Ramos (cell line): ENCODE data around the gene ALK.

Experiments used
- in situ Hi-C: fragments of 300-500 bp; cut with MboI; formaldehyde crosslinking; loops from one replicate; pipeline ENCODE4 v1.14.3; 2022; ENCODE audit warnings: low sequenced_read_pairs; ENCODE audit not compliant: unreplicated experiment

ALK gene

DNA sequence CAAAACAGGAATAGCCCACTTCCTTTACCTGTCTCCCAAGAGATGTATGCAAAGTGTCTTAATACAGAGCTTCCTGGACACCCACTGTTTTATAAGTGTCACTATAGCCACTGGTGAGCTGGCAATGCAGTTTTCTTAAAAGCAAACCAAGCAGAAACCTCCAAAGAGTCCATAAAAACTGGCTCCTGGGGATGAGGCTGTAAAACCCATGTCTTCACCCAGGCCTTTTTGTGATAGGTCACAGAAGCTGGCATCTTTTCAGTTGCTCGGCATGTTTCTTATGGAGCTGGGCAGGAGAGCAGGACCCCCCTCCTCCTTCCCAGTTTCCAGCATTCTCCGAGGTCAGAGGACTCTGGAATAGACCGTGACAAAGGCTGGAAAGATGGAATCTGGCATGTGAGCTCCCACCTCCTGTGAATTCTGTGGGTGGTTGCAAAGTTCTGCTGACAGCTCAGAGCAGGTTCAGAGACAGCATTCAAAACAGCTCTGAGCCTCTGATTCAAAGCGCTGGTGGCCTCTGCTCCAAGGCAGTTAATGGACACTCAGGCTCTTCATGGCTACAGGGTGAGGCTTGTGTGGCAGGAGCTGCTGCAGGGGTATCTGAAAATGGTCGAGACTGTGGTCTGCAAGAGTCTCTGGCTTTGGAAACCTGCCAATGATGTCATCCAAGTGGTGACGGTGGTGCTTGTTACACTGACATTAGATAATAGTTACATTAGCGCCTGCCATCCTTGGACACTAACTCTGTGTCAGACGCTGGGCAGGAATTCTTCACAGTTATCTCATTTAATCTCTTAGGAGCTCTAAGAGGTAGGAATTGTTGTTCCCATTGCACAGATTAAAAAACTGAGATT, 522.8 kb downstream of the ALK start:
- in situ Hi-C loops: no loop called here

DNA sequence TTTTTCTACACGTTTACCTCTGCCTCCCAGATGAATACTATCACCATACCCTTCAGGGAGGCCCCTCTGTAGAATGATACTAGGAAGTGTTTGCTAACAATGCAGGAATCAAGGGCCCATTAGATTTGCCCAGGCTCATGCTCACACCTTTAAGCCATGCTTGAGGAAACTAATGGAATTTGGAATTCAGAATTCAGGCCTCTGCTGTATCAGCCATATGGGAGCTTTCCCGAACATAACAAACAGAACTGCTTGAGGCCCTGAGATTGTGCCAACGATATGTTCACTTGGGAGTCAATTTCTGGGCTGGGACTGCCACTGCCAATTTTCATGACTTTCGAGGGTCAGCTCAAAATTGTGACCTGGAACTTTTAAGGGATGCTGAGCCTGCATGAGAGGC, 523.7 kb downstream of the ALK start:
- in situ Hi-C loops: no loop called here

DNA sequence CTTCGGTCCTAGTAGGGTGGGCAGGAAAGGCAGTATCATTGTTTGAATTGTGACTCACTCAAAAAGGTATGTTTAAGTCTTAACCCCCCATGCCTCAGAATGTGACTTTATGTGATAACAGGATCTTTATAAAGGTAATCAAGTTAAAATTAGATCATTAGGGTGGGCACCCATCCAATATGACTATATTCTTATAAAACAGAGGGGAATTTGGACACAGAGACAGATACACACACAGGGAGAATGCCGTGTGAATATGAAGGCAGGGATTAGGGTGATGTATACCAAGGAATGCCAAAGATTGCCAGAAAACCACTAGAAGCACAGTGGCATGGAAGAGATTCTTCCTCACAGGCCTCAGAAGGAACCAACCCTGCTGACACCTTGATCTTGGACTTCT, 524.3 kb downstream of the ALK start:
- in situ Hi-C loops: no loop called here

DNA sequence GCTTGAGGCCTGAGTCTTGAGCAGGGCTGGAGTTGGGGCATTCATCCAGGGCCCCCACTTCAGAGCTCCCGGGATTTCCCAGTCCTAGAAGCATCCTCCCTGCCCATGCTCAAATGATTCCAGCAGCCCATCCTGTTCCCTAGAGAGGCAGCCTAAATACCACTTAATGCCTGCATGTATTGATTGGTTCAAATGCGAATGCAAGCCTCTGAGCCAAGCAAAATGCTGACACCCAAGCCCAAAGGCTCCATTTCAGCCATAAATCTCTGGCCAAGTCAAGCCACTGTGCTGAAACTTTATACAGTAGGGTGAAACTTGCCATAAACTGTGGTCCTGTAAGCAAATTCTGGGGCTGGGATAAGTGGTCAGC, 526.4 kb downstream of the ALK start:
- in situ Hi-C loops: no loop called here

DNA sequence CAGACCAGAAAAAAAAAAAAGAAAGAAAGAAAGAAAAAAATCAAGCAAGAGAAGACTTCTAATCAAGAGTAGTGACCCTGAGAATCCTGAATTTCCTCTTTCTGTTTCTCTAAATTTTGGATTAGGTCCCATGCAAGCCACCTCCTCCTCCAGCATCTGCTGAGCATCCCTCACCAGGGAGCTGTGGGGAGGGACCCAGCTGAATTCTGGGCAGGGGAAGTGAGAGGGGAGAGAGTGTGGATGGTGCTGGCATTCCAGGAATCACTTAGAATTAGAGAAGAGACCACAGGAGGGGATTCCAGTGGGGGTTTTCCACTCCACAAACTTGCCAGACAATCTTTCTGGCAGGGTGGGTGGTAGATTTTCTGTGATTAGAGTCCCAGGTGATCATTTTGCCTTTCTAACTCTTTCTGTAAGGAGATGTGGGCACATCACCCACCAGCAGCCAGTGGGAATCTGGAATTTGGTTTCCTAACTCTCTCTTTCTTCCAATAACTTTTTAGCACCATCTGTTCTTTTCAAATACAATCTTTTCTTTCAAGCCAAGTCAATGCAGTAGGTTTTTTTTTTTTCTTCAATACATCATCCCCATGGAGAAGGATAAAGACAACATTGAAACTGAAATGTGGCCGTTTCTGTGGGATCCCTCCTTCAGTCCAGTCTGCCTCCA, 526.9 kb downstream of the ALK start:
- in situ Hi-C loops: no loop called here

DNA sequence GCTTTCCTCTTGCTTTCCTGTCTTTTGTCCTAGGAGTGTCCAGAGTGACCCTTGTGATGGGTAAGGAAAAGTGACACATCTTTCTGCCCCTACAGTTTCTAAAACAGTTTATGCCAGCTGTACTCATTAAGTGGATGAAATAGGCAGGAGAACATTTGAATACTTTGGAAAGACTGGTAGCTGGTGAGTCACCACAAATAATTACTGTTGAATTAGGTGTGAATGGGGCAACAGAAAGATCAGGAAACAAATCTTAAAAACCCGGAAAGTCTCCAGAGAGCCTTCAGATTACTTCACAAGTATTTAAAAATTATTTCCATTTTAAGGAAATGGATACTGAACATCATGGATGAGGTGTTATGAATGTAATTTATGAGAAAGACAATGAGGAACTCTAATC, 527.7 kb downstream of the ALK start:
- in situ Hi-C loops: no loop called here

DNA sequence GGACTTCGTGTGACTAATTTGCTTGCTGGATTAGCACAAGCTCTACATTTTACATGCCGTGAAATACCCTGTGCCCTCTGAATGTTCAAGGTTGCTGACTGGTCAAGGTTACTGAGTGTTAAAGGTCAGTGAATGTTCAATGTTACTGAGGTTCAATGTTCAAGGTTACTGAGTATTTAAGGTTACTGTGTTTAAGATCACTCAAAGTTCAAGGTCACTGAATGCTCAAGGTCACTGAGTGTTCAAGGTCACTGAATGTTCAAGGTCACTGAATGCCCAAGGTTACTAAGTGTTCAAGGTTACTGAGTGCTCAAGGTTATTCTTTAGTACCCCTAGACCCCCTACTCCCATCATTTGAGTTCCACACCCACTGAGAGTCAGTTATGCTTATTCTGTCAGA, 528.6 kb downstream of the ALK start:
- in situ Hi-C loops: no loop called here

DNA sequence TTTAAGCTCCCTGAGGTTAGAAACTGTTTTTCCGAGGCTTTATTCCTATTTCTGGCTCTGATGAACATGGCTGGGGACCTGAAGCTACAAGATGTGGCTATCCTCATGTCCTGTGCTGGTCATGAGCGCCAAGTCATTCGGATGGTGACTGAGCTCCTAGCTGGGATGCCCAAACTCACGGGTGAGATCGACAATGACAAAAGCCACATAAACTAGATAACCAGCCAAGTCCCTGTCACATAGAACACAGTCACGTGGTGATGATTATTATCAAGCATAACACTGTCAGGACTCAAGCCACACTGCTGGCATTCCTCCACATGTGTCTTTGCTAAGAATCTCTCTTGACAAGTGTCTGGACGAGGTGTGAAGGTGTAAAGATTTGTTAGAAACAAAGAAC, 531.2 kb downstream of the ALK start:
- in situ Hi-C loops: no loop called here

DNA sequence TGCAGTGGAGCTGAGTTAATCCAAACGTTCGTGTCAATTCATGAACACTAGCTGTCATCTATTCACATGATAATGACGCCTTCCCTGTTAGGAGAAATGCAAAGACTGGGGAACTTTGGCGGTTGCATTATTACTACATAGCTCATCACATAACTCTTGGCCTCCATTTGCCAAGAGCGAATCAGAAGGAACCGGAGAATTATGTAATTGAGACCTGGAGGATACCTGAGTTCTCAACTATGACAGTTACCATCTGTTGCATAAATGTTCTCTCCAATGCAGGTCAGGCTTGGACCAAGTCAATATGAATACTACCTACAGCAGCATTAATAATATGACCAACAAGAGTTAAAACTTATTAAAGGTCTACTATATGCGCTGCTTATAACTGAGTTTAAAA, 531.7 kb downstream of the ALK start:
- in situ Hi-C loops: no loop called here

DNA sequence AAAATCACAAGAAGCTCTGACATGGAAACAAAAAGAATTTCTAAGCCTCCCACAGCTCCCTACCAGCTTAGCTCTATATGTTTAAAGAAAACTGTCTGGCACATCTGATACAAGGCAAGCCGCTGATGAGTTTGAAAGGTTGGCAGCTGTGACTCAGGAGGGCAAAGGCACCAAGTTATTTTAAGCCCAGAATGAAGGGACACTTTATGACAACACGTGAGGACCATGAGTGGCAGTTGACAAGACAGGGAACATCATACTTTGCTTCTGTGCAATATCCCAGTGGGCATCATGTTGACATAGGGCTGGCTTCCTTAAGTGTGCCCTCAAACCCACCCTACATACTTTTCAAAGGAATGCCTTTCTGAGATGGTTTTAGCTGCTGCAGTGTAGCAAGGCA, 533.3 kb downstream of the ALK start:
- in situ Hi-C loops: no loop called here

DNA sequence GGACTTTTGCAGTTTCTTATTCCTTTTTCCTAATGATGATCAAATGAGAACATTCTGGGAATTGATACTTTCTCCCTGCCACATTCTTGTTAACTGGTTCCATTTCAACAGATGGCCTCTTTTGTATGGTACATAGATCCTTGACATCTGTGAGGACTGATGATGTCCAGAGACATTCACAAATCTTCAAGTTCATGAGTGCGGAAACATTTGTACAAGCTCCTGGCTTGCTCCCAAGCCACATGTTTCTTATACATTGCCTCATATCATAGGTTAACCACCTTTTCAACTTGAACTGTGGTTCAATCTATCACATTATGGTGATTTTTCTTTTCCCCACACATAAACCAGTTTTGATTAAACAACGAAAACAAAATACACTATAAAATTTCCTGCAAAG, 538.9 kb downstream of the ALK start:
- in situ Hi-C loops: no loop called here

DNA sequence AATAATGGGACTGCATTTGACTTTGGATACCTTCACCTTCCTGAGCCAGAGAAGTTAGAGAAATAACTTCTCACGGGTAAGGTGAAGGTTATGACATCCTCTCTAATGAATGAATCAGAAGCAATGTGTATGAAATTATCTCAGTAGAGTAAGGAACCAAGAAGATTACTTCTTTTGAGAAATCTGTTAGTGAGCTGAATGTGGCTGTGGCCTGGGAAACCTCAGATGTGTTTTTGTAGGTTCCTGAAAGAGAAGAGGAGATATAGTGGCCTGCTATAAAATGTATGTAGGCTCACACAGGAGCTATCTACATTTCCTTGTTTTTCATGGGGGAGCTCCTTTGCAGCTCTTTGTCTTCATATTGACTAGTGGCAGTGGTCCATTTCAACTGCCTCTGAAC, 543.6 kb downstream of the ALK start:
- in situ Hi-C loops: no loop called here

DNA sequence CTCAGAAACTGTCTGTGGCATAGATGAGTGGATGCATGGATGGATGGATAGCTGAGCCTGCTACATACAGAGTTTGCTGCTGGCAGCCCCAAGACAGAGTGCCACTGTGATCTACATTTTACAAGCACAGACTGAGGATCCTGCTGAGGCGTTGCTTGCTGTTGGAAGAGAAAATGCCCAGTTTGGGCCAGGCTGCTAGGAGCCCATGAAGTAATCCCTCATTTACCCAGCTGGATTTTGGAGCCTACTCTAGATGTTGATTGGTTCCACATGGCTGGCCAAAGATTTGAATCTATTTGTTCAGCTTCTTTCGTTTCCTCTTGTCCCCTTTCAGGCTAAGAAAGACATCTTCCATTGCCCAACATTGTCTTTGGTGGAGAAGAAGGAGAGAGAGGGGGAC, 544.8 kb downstream of the ALK start:
- in situ Hi-C loops: no loop called here

DNA sequence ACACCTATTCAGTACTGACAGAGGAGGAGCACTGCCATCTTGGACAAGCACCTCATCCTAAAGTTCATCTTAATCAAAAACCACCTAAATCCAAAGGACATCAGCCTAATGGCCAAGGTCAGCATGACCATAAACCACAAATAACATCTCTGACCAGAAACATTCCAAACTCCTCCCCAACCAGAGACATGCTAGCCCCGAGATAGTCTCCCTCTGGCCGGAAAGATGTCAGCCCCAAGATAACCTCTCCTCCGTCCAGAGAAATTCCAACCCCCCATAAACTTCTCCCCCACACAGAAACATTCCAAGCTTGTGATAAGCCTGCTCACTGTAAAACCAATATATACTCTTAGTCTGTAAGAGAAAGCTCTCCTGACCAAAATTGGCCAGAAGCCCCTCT, 545.5 kb downstream of the ALK start:
- in situ Hi-C loops: no loop called here

DNA sequence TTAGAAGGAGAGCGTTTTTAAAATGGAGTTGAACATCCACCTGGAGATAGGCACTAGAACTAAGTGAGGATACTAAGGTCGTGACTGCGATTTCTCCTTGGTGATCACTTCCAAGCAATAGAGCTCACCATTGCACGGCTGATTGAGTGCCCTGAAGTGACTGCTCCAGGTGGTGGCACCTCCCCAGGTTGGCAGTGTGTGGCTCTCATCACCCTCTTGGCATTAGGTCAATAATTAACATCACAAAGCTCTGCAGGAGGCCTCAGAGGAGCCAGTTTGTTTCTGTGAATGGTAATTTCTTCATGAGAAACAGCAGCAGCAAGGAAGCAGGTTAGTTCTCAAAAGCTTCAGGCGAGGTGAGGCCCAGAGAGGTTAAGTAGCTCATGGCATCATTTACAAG, 546.6 kb downstream of the ALK start:
- in situ Hi-C loops: no loop called here

DNA sequence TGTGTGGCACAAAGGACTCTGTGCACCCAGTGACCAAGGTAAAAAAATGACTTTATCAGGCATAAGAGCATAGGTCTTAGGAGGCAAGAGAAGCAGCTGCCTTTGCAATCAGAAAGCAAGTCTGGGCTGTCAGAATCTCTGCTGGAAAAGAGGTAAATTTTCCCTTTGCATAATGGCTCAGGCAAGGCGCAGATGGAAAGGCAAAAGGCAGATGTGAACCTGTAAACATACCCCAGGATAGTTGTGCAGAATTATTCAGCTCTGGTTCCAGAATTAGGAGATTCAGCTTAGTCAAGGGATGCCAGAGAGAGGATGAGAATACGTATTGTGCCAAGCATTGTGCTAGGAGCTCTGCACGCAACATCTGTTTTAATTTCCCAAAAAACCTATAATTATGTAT, 547.5 kb downstream of the ALK start:
- in situ Hi-C loops: no loop called here

DNA sequence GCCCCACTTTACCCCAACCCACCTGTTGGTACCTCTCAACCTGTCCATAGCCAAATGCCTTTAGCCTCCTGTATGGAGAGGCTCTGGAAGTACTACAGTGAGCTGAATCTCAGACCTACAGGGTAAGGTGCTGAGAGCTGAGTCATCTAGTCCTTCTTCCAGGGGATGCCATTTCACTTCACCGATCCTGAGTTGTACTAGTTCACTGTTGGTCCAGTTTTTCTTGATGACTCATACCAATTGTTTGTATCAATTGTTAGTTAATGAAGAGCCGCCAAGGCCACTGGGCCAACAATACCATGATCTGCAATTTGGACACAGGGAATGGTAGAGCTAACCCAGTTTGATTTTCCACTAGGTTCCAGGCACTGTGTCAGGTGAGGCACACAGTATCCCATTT, 549.2 kb downstream of the ALK start:
- in situ Hi-C loops: no loop called here

DNA sequence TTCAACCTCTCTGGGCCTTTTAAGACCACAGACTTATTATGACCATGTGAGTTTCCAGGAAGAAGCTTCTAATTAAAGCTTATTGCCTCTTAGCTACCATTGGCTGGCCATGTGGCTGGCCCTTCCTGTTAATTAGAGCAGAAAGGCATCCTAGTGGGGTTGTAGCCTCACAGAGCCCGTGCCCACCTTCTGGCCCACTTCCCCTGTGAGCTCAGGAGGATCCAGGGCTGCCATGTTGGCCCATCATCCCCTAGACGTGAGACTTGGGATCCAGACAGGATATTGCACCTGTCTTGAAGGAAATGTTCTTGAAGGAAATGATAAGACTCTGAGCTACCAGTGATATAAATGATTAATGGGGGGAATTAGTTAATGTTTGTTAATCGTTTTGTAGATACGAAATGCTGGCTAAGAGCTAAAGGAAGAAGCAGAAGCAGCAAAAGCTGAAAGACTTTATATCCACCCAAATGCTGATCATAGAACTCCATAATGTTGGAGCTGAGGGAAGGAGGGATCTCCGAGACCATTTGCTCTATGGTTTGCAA, 550.7 kb downstream of the ALK start:
- in situ Hi-C loops: no loop called here

DNA sequence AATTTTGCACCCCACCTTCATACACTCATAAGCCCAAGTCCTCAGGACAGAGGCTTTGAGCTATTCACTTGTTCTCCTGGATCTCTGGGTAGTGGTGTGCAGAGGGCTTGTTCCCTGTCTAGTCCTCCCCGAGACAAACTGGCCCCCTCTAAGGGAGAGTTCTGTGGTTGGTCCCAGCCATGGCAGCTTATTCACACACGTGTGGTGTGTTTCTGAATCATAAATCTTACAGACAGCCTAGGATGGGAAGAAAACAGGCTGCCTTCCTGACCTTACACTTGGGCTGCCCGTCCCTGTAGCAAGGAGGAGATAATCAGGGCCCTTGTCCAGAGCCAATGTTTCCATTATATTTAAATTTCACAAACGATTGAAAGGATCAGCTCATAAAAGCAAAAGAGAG, 551.2 kb downstream of the ALK start:
- in situ Hi-C loops: no loop called here

DNA sequence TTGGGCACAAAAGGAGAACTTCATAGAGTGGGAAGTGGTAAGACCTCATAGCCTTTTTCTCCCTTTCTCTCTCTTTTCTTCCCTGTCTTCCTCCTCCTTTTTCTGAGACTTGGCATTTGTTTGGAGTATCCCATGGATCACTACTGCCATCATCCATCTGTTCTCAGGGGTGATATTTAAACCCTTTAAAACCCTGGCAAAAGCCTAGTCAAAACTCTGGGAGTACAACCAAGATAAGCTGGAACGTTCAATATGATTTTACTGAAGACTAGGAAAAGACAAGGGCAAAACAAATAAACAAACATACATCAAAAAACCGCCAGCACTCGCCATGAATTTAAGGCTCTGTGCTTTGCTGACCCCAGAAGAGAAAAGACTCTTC, 552.7 kb downstream of the ALK start:
- in situ Hi-C loops: no loop called here

DNA sequence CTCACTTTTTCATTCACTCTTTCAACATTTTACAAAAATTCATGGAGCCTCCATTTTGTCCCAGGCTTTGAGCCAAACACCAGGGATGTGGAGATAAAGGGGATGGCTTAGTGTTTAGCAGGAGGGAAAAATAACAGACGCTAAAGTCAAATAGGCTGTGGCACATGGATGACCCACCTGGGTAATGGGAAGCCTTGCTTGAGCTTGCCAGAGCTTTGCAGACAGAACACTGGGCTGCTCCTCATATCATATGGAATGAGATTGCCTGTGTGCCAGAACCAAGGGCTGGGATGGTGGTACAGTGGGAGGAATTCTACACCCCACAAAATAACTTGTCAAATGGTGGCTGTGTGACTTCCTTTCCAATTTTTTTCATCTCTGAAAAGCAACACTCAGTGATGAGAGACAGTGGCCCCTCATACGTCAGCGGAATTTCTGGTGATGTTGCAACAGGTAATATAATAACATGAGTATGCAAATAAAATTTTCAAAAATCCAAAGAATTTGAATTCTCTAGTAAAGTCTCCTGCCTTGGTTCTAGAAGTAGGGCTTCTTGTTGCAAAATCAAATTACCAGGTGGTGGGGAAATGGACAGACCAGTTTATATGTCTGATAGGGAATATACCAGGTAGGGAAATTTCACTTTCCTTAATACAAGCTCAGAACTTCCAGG, 553.3 kb downstream of the ALK start:
- in situ Hi-C loops: no loop called here
